NCI-H2081 treated with DMSO at 0.1 percent for 48 hours (cell line): ENCODE data around the gene SDSL.

Experiments used
- DNase-seq: peaks from one replicate; lab custom pipeline; 2025; lab: John Stamatoyannopoulos, UW

SDSL gene

DNA sequence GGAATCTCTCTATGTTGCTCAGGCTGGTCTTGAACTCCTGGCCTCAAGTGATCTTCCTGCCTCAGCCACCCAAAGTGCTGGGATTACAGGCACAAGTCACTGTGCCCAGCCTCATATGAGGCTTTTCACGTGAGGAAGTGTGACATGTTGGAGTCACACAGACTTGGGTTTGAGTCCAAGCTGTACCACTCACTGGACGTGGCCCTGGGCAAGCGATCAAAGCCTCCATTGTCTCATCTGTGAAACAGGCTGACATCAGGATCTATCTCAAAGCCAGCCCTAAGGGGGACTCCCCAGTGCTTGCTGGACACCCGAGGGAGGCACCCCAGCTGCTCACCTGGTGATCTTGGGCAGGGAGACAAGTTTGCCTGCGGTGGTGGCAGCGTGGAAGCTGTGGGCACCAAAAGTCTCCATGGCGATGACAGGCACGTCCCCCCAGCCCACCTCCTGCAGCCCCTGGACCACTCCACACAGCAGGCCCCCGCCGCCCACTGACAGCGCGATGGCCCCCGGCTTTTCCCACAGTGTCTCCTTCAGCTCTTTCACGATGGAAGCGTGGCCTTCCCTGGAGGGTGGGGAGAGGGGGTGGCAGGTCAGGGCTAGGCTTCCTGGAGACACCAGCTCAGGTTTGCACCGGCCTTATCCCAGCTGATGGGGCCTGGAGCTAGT, 25.2 kb upstream of the SDSL start:
- DNase-seq, result no peak

DNA sequence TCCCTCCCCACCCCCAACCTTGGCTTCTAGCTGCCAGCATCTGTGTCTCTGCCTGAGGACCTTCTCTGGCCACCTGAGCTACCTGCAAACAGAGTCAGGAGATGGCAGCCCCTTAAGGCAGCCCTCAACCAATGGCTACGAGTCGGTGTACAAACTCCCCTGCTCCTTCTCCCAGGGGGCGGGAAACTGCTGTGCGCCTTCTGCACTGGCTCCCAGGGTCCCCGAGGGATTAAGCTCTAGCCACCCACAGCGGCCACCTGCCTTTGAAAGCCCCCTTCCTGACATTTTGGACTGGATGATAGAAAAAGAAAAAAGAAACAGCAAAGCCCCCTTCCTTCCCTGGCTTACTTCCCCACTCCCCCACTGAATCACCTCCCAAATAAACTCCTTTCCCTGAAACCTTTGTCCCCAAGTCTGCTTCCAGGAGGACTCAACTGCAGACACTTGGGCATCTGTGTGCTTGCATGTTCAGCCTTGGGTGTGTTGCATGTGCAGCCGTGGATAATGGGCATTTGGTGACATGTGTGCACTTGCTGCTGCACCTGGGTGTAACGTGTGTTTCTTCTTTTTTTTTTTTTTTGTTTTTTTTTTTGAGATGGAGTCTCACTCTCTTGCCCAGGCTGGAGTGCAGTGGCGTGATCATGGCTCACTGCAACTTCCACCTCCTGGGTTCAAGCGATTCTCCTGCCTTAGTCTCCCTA, 24.5 kb upstream of the SDSL start:
- no peak for DNase-seq

GRCh38 chr12:113398346-113399290, 23.6 kb upstream of the SDSL start:
- DNase-seq, result no peak

GRCh38 chr12:113399490-113399889, 22.7 kb upstream of the SDSL start:
- DNase-seq, result no peak

DNA sequence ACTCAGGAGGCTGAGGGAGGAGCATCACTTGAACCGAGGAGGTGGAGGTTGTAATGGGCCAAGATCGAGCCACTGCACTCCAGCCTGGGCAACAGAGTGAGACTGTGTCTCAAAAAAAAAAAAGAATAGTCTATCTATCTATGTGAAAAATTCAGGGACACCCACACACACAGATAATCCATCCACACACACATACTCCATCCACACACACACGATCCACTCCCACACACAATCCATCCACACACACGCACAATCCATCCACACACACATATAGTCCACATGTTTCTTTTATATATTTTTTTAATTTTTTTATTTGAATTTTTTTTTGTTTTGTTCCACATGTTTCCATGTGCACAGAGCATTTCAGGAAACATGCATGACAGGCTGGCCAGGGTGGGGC, 21.8 kb upstream of the SDSL start:
- DNase-seq, result no peak

DNA sequence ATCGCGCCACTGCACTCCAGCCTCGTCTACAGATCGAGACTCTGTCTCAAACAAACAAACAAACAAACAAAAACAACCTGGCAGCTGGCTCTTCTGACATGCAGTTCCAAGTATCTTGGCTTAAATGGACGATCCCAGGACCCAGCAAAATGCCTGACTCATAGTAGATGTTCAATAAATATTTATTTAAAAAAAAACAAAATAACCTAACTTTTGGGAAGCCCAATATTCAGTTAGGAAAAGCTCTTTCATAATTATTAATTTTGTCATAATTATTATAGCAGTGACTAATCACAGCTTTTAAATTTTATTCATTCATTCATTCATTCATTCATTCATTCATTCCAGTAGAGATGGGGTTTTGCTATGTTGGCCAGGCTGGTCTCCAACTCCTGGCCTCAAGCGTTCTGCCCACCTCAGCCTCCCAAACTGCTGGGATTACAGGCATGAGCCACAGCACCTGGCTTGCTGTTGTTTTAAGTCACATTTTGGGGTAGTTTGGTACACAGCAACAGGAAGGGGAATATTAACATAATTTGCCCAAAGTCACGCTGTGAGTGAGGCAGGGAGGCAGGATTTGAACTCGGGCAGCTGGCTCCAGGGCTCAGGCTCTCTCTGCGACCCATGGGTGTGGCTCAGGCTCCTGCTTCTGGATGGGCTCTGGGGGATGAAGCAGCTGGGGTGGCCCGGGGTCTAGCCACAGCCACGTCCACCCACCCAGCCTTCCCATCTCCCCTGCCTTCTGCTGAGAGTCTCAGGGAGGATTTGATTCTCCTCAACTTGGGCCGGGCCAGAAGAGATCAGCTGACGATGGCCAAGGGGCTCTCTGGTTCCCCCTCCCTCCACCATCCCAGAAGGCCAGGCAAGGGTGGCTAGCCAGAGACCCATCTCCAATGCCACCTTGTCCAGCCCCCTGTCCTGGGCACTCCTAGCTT, 20.8 kb upstream of the SDSL start:
- DNase-seq, result no peak

- no peak for DNase-seq
Observed at GRCh38 chr12:113402586-113403260, 19.5 kb upstream of the SDSL start.

DNA sequence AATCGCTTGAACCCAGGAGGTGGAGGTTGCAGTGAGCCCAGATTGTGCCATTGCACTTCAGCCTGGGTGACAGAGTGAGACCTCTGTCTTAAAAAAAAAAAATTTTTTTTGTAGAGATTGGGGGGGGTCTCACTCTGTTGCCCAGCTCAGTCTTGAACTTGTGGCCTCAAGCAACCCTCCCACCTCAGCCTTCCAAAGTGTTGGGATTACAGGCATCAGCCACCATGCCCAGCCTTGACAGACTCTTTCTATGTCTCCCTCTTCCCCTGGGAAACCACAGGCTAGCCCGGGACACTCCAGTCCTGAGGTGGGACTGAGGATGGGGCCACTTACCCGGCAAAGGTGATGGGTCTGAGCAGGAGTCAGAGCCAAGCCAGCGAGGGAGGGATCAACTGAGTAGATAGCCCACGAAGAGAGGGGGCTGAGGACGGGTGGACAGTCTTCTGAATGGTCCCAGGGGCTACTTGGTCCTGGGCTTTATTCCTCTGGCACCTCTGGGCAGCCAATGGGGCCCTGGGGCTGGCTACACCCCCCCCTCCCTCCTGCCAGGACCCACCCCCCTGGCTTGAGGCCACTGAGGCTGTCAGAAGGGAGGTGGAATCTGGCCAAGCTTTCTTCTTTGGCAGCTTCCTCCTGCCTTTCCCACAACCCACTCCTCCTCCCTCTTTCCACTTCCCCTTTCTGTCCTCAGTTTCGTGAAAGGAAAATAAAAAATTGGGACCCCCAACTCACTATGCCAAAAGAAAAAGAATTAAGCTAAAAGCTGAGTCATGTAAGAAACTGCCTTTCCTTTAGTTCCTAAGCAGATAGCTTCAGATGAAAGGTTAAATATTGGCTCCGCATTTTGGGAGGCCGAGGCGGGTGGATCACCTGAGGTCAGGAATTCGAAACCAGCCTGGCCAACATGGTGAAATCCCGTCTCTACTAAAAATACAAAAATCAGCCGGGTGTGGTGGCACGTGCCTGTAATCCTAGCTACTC, 18.5 kb upstream of the SDSL start, which contains the start of gene SDS:
Gene SDS (minus strand): TSS at position 453 of the 981 bp plus-strand sequence. CDS start 4,179 bp downstream, outside the sequence.
- no peak for DNase-seq

DNA sequence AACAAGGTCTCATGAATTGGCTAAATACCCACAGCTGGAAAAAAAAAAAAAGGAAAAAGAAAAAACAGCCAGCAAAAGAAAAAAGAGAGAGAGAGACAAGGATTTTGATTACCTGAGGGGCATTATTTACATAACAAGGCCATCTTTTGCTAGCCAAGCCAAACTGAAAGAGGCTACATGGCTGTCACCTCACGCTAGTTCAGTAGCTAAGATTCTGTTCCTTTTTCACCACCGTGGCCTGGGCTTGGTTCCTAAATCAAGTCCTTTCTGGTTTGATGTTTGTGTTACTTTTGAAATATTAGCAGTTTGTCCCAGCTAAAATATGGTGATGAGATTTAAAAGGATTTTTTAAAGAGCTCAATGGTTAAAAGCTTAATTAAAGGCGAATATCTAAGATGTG, 16.5 kb upstream of the SDSL start:
- no peak for DNase-seq

GRCh38 chr12:113407931-113408600, 14.1 kb upstream of the SDSL start:
- no peak for DNase-seq

GRCh38 chr12:113408756-113409298, 13.4 kb upstream of the SDSL start:
- DNase-seq, result no peak

- no peak for DNase-seq
Observed at GRCh38 chr12:113409462-113410124, 12.6 kb upstream of the SDSL start.

DNA sequence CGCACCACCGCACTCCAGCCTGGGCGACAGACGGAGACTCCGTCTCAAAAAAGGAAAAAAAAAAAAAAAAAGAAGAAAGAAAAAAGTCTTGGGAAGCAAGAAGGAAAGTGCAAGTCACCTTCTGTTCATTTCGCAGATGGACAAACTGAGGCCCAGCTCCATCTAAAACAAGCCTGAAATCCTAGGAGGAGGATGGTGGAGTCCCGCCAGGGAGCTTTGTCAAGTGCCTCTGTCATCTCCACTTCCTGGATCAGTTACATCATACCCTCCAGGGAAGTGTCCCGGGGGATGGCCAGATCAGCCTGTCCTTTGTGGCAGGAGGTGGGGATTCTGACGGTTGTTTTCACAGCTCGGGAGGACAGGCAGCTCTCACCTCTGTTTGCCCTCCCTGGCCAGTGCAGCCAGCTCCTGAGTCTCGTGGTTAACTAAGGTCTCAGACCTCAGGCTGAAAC, 8.7 kb upstream of the SDSL start:
- DNase-seq, result no peak

DNA sequence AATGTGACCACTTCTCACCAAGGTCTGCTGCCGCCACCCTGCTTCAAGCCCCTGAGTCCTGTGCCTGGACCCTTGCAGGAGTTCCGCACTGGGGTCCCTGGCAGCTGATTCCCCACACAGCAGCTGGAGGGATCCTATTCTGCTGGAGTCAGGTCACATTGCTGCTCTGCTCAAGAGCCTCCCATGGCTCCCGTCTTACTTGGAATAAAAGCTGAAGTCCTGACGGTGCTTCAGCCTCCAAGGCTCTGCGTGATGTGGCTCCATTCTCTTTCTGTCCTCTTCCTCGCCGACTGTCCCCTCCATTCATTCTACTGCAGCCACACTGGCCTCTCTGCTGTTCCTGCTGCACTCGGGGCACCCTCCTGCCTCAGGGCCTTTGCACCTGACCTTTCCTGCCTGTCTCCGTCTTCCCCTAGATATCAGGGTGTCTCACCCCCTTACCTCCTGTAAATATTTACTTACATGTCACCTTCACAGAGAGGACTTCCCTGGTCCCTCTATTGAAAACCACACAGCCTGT, 7.6 kb upstream of the SDSL start:
- no peak for DNase-seq

- no peak for DNase-seq
Observed at GRCh38 chr12:113416091-113416754, 6.0 kb upstream of the SDSL start.

DNA sequence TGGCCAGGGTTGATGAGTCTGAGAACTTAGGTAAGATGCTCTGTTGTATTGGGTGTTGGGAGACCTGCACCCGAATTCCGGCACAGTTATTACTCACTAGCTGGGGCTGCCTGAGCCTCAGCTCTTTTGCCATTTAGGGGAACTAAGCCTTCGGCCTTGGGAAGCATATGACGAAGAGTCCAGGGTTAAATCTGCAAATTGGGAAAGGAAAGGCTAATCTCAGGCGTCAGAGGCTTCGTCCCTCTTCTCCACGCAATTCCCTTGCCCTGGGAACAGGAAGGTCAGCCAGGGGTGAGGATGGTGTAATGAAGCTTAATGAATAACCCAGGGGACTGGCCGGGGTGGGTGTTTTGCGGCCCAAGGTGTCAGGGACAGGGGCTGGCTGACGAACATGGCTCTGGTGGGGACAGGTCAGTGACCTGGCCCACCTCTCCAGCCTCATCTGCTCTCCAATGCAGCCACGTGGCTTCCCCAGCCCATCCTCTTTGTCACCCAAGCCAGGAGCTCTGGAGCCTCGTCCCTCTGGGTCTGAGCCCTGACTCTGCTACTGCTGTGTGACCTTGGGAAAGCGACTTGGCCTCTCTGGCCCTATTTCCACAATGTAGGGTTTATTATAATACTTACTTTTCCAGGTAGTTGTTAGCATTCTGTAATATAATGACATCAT, 3.8 kb upstream of the SDSL start:
- no peak for DNase-seq
